HepG2 (cell line): ENCODE results near the gene RBM12. TPM values are rescaled to one million over a fixed set of nuclear protein-coding genes. Genes with fewer than 3 reads are reported as not detected.

ENCODE experiments used
- ATAC-seq: fragments of 200-7000 bp; cut with Tn5 transposase; 3 replicates; pipeline ENCODE4 v1.9.1; 2020; ENCODE audit warnings: mild to moderate bottlenecking, moderate library complexity
- BruUV-seq: library from RNA; stranded (reverse); fragments of 400-500 nt; replicated peaks from 2 replicates; lab custom pipeline; 2021; lab: Mats Ljungman, UMichigan
- CTCF ChIA-PET: fragments of 300-600 bp; formaldehyde crosslinking; extraction: SDS; loops from one replicate; lab custom pipeline; 2021; ENCODE audit warnings: low total read pairs, inconsistent platforms, low intra/inter-chr PET ratio; lab: Yijun Ruan, JAX
- POLR2A ChIA-PET: fragments of 350-600 bp; sonication (Branson Sonifier 250); formaldehyde crosslinking; loops from one replicate; lab custom pipeline; 2020; ENCODE audit warnings: antibody characterized with exemption, inconsistent platforms; lab: Yijun Ruan, JAX
- DNase-seq: peaks from one replicate; pipeline ENCODE4 v3.0.0-alpha.2; 2015; ENCODE audit warnings: low spot score
- FAIRE-seq: peaks from 3 replicates; lab custom pipeline; 2011; peaks lifted over from hg19 to GRCh38; lab: Jason Lieb, UNC
- H2AFZ ChIP-seq: one replicate; pipeline ENCODE4 v1.6.1; 2011; ENCODE audit warnings: low read length, inconsistent platforms
- H3K27ac ChIP-seq: fragments of 300-600 bp; 3 replicates; pipeline ENCODE4 v1.8.0; 2011; ENCODE audit warnings: mixed run types, mild to moderate bottlenecking, mixed read lengths, low read length, inconsistent platforms; ENCODE audit not compliant: insufficient read depth; ENCODE audit errors: extremely low read length
- H3K27me3 ChIP-seq, 2 experiments: fragments of 200-600 bp in 1 of 2; 2 replicates in 1 of 2; 3 replicates in 1 of 2; pipeline versions ENCODE4 v1.6.0 to v1.8.0; 2011; ENCODE audit warnings: low read length in 2 of 2, mild to moderate bottlenecking in 2 of 2, moderate library complexity in 2 of 2, inconsistent platforms in 1 of 2; ENCODE audit not compliant: insufficient read depth in 2 of 2, control insufficient read depth in 1 of 2
- H3K36me3 ChIP-seq, 2 experiments: fragments of 200-600 bp in 1 of 2; replicated peaks in 1 of 2; 2 replicates in 1 of 2; 3 replicates in 1 of 2; pipeline versions ENCODE4 v1.5.1 to v1.8.0; 2011; ENCODE audit warnings: low read length in 2 of 2, inconsistent platforms in 1 of 2; ENCODE audit not compliant: insufficient read depth in 2 of 2, control insufficient read depth in 1 of 2
- H3K4me1 ChIP-seq: 2 replicates; pipeline ENCODE4 v1.5.1; 2012; ENCODE audit warnings: low read length, inconsistent platforms; ENCODE audit not compliant: insufficient read depth
- H3K4me2 ChIP-seq: 2 replicates; pipeline ENCODE4 v1.6.0; 2011; ENCODE audit warnings: low read depth, low read length, inconsistent platforms
- H3K4me3 ChIP-seq, 3 experiments: fragments of 200-600 bp in 1 of 3; sonication (generic), shearing (Covaris generic) in 1 of 3; replicated peaks in 1 of 3; 2 replicates each; pipeline ENCODE4 v1.5.1; 2011 to 2016; ENCODE audit warnings: low read length in 3 of 3, inconsistent platforms in 2 of 3, low read depth in 2 of 3, mild to moderate bottlenecking in 2 of 3, control low read depth in 1 of 3, mixed read lengths in 1 of 3; ENCODE audit not compliant: insufficient read depth in 1 of 3
- H3K79me2 ChIP-seq: one replicate; pipeline ENCODE4 v1.6.1; 2011; ENCODE audit warnings: low read length, inconsistent platforms; ENCODE audit not compliant: insufficient read depth
- H3K9ac ChIP-seq: 2 replicates; pipeline ENCODE4 v1.6.0; 2011; ENCODE audit warnings: mild to moderate bottlenecking, low read depth, low read length, inconsistent platforms; ENCODE audit not compliant: insufficient read depth
- H3K9me3 ChIP-seq: 2 replicates; pipeline ENCODE4 v1.5.1; 2012; ENCODE audit warnings: mild to moderate bottlenecking, low read length
- H4K20me1 ChIP-seq: 2 replicates; pipeline ENCODE4 v1.6.0; 2011; ENCODE audit warnings: inconsistent platforms, mild to moderate bottlenecking, low read length, moderate library complexity; ENCODE audit not compliant: insufficient read depth
- ELF4 ChIP-seq: sonication (generic); formaldehyde crosslinking; IDR thresholded peaks from 2 replicates; pipeline ENCODE4 v1.5.0; 2020; ENCODE audit warnings: missing genetic modification reagents, mild to moderate bottlenecking, moderate library complexity, borderline replicate concordance
- GATAD2A ChIP-seq: IDR thresholded peaks from 2 replicates; pipeline ENCODE4 v1.6.1; 2016
- GLMP ChIP-seq: sonication (generic); formaldehyde crosslinking; IDR thresholded peaks from 2 replicates; pipeline ENCODE4 v1.9.0; 2021; ENCODE audit warnings: missing genetic modification reagents, mild to moderate bottlenecking, borderline replicate concordance
- RBM39 ChIP-seq: fragments of 200-400 bp; formaldehyde crosslinking; IDR thresholded peaks from one replicate; pipeline ENCODE4 v1.6.1; 2018; ENCODE audit warnings: antibody characterized with exemption, mild to moderate bottlenecking, low read depth, low read length; ENCODE audit not compliant: poor library complexity, severe bottlenecking
- ZBTB38 ChIP-seq: sonication (generic); formaldehyde crosslinking; IDR thresholded peaks from 2 replicates; pipeline ENCODE4 v1.5.1; 2020; ENCODE audit warnings: mild to moderate bottlenecking, missing genetic modification reagents
- WGBS: methylation state at CpG from one replicate; pipeline ENCODE4 v1.1.6; 2017; ENCODE audit warnings: low lambda C conversion rate; 5-methylcytosine and 5-hydroxymethylcytosine counted together
- in situ Hi-C: cut with HindIII; loops from 2 replicates; pipeline ENCODE4 v1.10.0; 2017; ENCODE audit warnings: low pct_unique_long_range_greater_than_20kb; ENCODE audit not compliant: extremely low pct_ligation_motif_present
- intact Hi-C: fragments of 100-400 bp; cut with micrococcal nuclease; formaldehyde crosslinking; loops from one replicate; pipeline ENCODE4 v1.10.0; 2022; ENCODE audit not compliant: unreplicated experiment
- polyA plus RNA-seq, 8 experiments: library from polyadenylated mRNA; depleted of rRNA in 3 of 8; stranded (reverse) in 7 of 8; unstranded in 1 of 8; fragments of >200 nt; fragmentation: Illumina TruSeq in 4 of 8; extraction: Trizol in 4 of 8; gene quantifications; 2 replicates each; pipeline versions ENCODE4 v1.2.1 to v1.2.3, GENCODE V29; 2011 to 2016; ENCODE audit warnings: low read depth in 4 of 8, missing spikeins in 1 of 8, mixed read lengths in 1 of 8; ENCODE audit not compliant: insufficient read depth in 1 of 8
- total RNA-seq, 5 experiments: library from RNA; depleted of rRNA; stranded (reverse); fragments of >200 nt; fragmentation: Illumina TruSeq; extraction: Trizol; gene quantifications; 2 replicates each; pipeline ENCODE4 v1.2.3, GENCODE V29; 2016; ENCODE audit warnings: low read depth in 1 of 5
- TF ChIP-seq, protein P1 (sequence below): sonication (generic); formaldehyde crosslinking; IDR thresholded peaks from 2 replicates; pipeline ENCODE4 v1.5.0; 2020; ENCODE audit warnings: mild to moderate bottlenecking, missing genetic modification reagents, borderline replicate concordance

The RBM12 gene
- total and polyA plus RNA-seq, 2 of the 13 experiments (the other 11 are each of a cell fraction or from before 2014, with no cell fraction given): 97.9 to 104 TPM

DNA sequence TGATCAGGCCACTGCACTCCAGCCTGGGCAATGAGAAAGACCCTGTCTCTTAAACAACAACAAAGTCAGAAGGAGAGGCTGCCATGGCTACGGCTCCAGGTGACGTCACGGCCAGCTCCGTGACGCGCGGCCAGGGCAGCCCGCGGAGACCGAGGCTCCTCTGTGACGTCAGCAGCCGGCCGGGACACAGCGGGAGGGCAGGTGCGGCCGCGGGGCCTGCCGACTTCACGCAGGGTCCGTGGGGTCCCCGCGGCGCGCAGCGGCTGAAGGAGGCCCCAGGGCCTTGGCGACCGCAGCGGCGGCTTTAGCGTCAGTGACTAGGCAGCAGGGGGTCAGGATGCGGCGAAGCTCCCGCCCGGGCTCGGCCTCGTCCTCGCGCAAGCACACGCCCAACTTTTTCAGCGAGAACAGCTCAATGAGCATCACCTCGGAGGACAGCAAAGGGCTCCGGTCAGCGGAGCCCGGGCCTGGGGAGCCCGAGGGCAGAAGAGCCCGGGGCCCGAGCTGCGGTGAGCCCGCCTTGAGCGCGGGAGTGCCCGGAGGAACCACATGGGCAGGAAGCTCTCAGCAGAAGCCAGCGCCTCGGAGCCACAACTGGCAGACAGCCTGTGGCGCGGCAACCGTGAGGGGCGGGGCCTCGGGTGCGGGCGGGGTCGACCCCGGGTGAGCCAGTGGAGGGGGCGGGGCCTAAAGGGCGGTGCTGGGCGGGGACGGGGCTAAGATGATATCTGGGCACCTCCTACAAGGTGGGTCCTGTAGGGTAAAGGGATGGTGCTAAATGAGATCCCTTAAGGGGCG lies 48.8 kb downstream of the RBM12 start, which contains the start of gene SPAG4 (continued):
- no peak for TF ChIP-seq GLMP
- peak; percentile 88 for TF ChIP-seq RBM39
- peak; percentile 93 for TF ChIP-seq ZBTB38 (CRISPR knock-in tag)
- TF ChIP-seq GATAD2A: 0 out of 2 replicates have a peak, but pooled peaks have one; percentile 21

DNA sequence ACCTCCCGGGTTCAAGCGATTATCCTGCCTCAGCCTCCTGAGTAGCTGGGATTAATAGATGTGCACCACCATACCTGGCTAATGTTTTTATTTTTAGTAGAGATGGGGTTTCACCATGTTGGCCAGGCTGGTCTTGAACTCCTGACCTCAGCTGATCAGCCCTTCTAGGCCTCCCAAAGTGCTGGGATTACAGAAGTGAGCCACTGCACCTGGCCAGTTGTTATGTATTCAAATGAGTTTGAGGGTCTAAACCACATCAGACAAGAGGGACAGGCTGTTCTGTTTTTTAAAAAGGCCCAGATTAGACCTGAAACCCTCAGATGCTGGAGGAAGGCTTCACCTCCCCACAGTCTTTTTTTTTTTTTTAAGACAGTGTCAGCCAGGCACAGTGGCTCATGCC lies 53.2 kb downstream of the RBM12 start:
- intact Hi-C loops: no loop called here
- no peak overlapping the region for H2AFZ ChIP-seq
- in situ Hi-C loops: no loop called here
- peaks cover 27% of the 10 kb centered on the region for H3K4me1 ChIP-seq
- H3K9ac ChIP-seq: no peak overlapping the region
- no peaks in the 10 kb centered on the region for H3K9me3 ChIP-seq
- no peak for DNase-seq
- H3K79me2 ChIP-seq: no peaks in the 10 kb centered on the region
- WGBS: 77% methylated on average over 2 of the region's 2 CpGs
- no peak overlapping the region for H3K4me2 ChIP-seq
- BruUV-seq: no TSS peak
- H3K4me3 ChIP-seq: no peak overlapping the region
- no peak overlapping the region for H3K27ac ChIP-seq
- CTCF ChIA-PET: no interaction called here
- no peaks in the 10 kb centered on the region for H3K36me3 ChIP-seq
- H4K20me1 ChIP-seq: no peaks in the 10 kb centered on the region
- H3K27me3 ChIP-seq: peaks cover 0 to 7% of the 10 kb centered on the region in 2 experiments; a peak in 2 of 5 replicates
- no peak for TF ChIP-seq ELF4 (CRISPR knock-in tag)
- TF ChIP-seq, protein P1, sequence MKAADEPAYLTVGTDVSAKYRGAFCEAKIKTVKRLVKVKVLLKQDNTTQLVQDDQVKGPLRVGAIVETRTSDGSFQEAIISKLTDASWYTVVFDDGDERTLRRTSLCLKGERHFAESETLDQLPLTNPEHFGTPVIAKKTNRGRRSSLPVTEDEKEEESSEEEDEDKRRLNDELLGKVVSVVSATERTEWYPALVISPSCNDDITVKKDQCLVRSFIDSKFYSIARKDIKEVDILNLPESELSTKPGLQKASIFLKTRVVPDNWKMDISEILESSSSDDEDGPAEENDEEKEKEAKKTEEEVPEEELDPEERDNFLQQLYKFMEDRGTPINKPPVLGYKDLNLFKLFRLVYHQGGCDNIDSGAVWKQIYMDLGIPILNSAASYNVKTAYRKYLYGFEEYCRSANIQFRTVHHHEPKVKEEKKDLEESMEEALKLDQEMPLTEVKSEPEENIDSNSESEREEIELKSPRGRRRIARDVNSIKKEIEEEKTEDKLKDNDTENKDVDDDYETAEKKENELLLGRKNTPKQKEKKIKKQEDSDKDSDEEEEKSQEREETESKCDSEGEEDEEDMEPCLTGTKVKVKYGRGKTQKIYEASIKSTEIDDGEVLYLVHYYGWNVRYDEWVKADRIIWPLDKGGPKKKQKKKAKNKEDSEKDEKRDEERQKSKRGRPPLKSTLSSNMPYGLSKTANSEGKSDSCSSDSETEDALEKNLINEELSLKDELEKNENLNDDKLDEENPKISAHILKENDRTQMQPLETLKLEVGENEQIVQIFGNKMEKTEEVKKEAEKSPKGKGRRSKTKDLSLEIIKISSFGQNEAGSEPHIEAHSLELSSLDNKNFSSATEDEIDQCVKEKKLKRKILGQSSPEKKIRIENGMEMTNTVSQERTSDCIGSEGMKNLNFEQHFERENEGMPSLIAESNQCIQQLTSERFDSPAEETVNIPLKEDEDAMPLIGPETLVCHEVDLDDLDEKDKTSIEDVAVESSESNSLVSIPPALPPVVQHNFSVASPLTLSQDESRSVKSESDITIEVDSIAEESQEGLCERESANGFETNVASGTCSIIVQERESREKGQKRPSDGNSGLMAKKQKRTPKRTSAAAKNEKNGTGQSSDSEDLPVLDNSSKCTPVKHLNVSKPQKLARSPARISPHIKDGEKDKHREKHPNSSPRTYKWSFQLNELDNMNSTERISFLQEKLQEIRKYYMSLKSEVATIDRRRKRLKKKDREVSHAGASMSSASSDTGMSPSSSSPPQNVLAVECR: 0 out of 2 replicates have a peak, but pooled peaks have one; percentile 21
- FAIRE-seq: no peak
- ATAC-seq: no peak
- POLR2A ChIA-PET: no interaction called here
